GM13977 (cell line): Measurements from ENCODE around the gene CNTNAP2.

Experiments used
- DNase-seq: peaks from one replicate; pipeline ENCODE4 v3.0.0; 2012; ENCODE audit warnings: low spot score
- in situ Hi-C: fragments of 300-500 bp; cut with MboI; formaldehyde crosslinking; loops from one replicate; pipeline ENCODE4 v1.12.0; 2022; ENCODE audit warnings: low sequenced_read_pairs, low pct_unique_long_range_greater_than_20kb, mixed read lengths, inconsistent platforms; ENCODE audit not compliant: unreplicated experiment
- TF ChIP-seq, protein P1 (sequence below): IDR thresholded peaks from 2 replicates; pipeline ENCODE4 v1.5.1; 2012; ENCODE audit warnings: mild to moderate bottlenecking, control low read depth; ENCODE audit not compliant: insufficient read depth; ENCODE audit errors: extremely low read depth, missing control alignments

Gene CNTNAP2

GRCh38 chr7:147896121-147896520, 1779.5 kb downstream of the CNTNAP2 start:
- in situ Hi-C loops, result no loop called here
- TF ChIP-seq, protein P1, sequence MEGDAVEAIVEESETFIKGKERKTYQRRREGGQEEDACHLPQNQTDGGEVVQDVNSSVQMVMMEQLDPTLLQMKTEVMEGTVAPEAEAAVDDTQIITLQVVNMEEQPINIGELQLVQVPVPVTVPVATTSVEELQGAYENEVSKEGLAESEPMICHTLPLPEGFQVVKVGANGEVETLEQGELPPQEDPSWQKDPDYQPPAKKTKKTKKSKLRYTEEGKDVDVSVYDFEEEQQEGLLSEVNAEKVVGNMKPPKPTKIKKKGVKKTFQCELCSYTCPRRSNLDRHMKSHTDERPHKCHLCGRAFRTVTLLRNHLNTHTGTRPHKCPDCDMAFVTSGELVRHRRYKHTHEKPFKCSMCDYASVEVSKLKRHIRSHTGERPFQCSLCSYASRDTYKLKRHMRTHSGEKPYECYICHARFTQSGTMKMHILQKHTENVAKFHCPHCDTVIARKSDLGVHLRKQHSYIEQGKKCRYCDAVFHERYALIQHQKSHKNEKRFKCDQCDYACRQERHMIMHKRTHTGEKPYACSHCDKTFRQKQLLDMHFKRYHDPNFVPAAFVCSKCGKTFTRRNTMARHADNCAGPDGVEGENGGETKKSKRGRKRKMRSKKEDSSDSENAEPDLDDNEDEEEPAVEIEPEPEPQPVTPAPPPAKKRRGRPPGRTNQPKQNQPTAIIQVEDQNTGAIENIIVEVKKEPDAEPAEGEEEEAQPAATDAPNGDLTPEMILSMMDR, result no peak
- no peak for DNase-seq

DNA sequence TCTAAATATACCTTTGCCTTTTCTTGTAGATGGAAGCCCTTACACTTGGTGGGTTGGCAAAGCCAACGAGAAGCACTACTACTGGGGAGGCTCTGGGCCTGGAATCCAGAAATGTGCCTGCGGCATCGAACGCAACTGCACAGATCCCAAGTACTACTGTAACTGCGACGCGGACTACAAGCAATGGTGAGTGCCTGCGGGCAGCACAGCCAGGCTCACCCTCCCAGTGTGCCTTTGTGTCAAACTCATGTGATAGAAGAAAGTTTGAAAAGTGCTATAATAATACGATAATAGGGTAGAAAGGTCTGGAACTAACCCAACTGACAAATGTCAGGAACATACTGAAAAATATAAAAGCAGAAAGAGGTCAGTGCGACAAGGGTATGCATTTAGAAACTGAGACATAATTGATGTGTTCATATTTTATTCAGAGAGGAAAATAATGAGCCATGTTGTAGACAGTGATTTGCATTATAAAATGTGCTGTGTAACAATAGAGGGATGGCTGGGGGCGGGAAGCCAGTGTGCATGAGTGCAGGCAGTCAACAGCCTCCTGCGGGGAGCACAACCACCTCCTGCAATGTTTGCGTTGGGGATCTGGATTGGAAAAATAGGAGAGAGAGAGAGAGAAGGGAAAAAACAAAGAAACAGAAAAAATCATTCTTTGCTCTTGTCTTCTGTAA, 1787.1 kb downstream of the CNTNAP2 start:
- in situ Hi-C loops, result no loop called here
- no peak for DNase-seq
- TF ChIP-seq, protein P1, result no peak

DNA sequence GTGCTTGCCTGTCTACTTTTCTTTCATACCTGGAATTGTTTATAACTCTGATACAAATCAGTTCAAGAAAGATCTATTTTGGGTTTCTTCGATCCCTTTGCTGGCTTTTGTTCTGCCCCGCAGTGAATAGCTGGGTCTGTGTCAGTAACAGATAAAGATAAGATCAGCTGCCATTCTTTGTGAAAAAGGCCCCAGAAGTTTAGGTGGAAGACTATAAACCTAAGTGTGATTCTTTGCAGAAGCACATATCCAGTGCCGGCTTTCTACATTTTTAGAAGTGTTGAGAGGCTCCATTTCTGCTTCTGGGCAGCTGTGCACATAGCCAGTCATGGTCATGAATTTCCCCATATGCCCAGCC, 1787.6 kb downstream of the CNTNAP2 start:
- TF ChIP-seq, protein P1, result no peak
- in situ Hi-C loops, result no loop called here
- no peak for DNase-seq

- in situ Hi-C loops, result no loop called here
- DNase-seq, result no peak
- TF ChIP-seq, protein P1, result no peak
Measured at GRCh38 chr7:147909431-147910148, 1793.0 kb downstream of the CNTNAP2 start.

- TF ChIP-seq, protein P1, result no peak
Measured at GRCh38 chr7:147911201-147911601, 1794.6 kb downstream of the CNTNAP2 start.

DNA sequence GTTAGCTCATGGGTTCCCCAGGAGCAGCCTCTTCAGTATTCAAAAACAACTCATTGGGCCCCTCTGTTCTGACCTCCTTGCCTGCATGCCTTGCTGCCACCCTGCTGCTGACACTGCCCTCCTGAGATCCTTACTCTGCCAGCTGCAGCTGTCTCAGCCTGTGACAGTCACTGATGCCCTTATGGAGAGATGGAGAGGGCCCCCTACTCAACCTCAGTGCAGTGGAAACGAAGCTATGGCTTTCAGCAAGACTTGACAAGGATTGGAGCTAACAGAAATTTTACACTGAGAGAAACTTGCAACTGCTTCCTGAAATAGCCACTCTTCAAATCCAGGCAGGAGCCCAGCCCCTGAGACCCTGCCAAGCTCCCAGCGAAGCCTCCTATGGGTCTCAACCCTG, 1795.7 kb downstream of the CNTNAP2 start:
- TF ChIP-seq, protein P1, result no peak
- in situ Hi-C loops, result no loop called here
- DNase-seq, result no peak

More at GRCh38 chr7:147911201-147911601, 1794.6 kb downstream of the CNTNAP2 start:
- no peak for DNase-seq
- in situ Hi-C loops, result no loop called here
